Stimulated activated CD4-positive, alpha-beta T cell treated with anti-CD3 and anti-CD28 coated beads, Interleukin-15, amount 100 ng/mL, for 1 hour (primary cell): ENCODE measurements around the gene PTPN3.
"Not testable (repeated sequence)": the region's sequence is repeated elsewhere in the genome, so short reads cannot be mapped to it uniquely, and the experiment has no call there.

ENCODE experiments used
- DNase-seq, 2 donors: peaks; one replicate each; pipeline ENCODE4 v3.0.0-alpha.2; 2020; ENCODE audit warnings: low read depth in 1 of 2, low spot score in 1 of 2

PTPN3 gene

DNA sequence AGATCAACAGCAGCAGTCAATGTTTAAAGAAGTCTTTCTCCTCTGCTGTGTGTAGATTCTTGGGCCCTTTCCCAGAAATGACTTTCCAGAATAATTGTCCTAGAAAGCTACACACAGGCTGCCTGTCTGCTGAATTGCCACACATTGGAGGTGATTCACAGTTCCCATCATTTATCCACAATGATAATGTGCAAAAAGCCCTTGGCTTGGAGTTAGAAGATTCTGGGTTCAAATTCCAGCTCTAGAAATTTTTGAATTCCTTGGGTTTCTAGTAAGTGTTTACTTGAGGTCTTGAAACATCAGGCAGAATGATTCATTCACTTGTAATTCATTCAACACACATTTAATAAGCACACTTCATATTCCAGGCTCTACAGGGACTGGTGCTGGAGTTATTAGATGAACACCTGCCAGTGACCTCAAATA, 148.7 kb downstream of the PTPN3 start:
- no peak for DNase-seq

DNA sequence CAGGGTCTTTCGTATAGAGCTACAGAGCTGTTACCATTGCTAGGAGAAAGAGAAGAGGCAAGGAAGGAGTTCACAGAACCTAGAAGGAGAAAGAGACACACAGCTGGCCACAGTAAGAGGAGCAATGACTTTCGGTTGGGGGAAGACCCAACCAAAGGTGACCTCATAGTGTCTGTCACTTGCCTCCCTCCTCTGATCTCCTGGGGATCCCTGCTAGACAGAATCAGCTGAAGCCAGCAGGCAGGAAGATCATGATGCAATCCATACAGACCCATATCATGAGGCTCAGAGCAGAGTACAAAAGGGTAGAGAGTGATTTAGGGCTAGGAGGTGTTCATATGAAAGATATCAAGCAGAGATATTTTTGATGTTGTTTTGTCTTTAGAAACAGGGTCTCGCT, 151.2 kb downstream of the PTPN3 start:
- DNase-seq: no peak

DNA sequence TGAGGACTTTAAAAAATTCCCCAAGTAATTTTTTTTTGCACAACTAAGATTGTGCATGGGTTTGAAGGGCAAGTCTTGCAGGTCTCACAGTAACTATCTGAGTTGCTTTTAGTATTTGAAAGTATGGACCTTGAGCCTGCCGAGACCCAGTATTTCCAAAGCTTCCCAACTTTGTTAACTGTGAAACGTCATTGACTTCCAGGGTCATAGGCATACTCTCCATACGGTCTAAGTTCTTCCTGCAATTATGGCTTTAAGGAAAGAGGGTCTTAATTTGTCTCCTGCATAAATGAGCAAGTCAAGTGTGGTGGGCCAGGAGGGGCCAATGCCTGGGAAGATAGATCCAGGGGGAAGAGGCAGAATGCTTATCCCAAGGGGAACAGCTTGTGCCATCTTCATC, 153.2 kb downstream of the PTPN3 start:
- DNase-seq: no peak

DNA sequence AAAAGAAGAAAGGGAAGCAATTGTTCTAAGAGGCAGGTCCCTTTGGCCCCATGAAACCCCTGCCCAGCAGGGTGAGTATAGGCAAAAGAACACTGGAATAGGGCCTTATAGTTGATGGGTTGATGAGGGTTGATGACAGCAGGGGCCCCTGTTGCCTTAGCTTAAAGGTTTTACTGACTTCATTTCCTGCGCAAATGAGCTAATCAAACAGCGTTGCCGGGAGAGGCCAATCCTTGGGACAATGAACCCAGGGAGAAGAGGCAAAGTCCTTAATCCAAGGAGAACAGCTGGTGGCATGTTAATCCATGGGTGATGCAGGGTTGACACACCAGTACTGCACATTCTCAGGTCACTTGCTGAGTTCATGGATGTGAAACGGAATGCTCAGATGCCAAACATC, 155.2 kb downstream of the PTPN3 start:
- no peak for DNase-seq

DNA sequence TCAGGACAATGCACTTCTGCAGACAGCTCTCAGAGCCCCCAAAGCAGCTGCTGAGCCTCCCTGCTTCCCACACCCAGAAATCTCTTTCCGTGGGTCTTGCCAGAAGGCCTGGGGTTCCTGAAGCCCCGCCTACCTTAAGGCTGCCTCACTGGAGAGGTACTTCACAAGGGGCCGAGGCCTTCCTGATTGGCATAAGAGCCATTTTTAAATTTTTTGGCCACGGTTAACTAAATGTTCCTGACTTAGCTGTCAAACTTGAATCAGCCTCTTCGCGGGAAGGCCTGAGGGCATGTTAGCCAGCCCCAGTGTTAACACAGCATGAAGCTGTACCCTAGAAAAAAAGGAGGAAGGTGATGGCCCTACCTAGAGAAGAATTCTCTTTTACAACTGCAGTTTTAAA, 156.5 kb downstream of the PTPN3 start:
- no peak for DNase-seq

DNA sequence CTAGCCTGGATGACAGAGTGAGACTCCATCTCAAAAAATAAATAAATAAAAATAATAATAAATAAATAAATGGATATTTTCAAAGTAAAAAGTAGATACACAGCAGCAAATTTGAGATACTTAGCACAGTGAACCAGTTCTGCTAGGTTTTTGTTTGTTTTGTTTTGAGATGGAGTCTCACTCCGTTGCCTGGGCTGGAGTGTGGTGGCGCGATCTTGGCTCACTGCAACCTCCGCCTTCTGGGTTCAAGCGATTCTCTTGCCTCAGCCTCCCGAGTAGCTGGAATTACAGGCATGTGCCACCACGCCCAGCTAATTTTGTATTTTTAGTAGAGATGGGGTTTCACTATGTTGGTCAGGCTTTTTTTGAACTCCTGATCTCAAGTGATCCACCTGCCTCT, 157.1 kb downstream of the PTPN3 start:
- not testable (repeated sequence) for DNase-seq

DNA sequence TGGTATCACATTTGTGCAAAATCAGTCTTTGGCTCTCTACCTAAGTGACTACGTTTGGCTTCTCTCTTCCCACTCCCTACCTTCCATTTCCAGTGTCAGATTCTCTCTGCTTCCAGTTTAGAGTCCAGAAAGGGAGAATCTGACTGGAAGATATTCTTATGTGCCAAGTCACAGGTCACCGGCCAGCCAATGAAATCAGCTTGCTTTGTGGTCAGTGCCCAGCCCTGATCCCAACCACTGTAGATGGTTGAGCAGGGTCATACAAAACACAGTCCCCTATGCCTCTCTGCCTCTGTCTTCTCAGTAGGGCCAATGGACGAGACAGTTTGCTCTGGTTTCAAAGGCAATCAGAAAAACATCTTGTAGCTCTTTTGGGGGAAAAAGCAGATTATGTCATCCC, 161.7 kb downstream of the PTPN3 start:
- no peak for DNase-seq

DNA sequence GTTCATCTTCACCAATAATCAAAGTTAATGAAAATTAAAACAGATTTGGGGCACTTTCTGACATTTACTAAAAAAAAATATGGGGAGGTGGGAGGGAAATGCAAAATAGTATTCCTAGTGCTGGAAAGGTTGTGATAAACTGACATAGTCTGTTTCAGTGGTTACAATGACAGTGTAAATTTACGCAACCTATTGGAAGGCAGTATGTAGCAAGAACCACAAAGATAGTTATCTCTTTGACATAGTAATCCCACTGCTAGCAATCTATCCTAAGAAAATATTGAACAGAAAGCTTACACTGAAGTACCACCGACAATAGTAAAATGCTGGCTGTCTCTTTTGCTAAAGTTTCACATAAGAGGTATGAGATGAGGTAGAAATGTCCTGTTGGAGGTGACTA, 162.2 kb downstream of the PTPN3 start:
- DNase-seq: no peak

DNA sequence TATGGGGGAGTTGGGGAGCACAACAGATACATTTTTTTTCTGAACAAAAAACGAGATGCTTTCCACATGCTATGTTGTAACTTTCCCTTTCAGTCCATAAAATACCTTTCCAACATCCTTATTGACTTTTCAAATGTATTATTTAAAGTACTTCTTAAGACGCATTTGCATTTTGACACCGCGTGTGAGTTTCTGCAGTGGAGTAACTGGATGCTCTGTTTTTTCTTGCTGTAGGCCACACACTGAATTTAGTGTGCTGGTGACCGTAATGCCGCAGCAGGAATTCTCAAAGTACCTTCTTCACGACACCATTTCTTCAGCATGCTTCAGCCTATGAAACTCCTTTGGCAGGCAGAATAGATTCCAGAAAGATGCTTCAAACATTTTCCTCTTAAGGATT, 163.0 kb downstream of the PTPN3 start:
- no peak for DNase-seq

DNA sequence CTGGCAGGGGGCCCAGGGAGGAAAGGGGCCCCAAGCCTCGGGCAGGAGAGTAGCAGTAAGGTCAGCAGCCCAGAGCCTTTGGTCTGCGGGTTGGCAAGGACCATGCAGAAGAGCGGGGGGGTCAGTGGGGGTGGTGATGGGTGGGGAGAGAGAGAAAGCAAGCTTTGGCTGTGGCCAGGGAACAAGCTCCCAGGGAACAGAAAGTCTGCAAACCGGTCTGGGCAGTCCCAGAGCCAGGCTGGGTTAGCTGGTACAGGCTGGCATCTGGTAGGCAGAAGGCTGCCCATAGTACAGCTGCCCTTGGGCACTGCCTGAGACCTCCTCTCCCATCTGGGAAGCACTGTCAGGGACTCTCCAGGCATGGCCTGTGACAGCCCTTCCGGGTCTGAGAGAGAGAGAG, 166.8 kb downstream of the PTPN3 start:
- DNase-seq: no peak

DNA sequence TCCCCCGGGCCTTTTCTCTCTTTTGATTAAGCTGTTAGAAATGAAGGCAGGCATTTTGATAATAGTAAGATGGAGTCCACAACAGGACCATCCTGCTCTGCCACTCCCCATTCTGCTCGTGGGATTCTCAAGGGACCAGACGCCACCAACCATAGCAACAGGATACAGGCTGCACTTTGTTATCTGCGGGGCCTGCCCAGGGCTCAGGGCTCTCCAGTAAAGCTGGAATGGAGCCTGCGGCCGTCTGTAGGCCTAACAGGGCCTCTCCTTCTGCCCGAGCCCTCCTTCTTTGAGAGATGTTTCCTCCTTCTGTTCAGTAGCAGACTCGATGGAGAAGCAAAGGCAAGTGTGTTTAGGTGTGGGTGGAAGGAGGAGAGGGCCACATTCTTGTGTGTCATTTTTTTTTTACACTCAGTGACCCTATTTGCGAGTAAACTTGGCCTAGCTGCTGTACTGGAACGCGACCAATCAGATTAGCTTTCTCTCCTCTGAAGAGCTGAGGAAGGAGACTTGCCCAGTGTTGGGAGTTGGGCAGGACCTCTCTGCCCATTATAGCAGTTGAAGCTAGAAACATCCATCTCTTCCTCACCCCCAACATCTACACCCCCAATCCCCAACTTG, 168.4 kb downstream of the PTPN3 start:
- DNase-seq: no peak

DNA sequence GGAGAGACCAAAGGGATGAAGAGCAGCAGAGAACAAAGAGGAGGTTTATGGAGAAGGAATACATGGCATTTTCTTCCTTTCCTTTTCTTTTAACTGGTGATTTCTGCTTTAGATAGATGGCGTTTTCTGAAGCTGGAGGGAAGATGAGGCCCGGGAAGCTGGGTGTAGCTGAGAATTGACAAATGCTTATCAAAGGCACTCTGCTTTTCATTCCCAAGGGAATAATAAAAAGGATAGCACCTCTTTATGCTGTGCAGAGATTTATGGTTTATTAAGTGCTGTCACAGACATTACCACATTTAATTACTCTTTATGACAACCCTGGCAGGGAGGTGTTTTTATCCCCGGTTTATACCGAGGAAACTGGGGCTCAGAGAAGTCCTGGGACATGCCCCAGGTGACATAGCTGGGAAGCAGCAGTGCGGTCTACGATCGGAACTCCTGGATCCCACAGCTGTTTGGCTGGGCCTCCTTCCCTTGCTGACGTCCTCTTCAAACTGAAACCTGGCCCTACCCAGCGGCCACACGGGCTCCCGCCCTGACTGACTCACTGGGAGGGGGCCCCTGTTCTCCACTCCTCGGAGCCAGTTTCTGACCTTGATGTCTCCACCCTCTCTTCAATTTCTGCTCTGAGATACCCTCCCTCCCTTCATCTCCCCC, 169.0 kb downstream of the PTPN3 start:
- DNase-seq: no peak
